Measurements from ENCODE around the gene CATSPER1.

The CATSPER1 gene

DNA sequence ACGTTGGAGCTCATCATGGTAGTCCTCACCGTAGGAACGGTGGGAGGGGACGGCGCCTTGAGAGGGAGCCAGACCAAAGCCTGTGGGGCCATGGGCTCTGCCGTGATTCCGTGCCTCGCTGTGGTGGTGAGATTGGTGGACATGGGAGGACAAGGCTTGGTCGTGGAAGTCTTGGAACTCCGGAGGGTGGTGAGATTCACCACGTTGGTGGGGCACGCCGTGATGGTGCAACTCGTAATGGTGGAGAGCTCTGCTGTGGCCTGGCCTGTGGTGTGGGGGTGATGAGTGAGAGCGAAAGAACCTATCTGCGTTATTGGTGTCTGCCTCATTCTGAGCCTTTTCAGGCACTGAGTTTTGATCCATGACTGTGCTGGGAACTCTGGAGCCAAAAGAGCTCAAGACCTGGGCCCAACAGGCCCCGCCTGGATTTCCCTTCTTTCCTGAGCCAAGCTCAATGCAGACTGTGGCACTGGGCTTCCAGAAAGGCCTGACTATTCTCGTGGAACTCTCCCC lies at the start of gene CATSPER1:
Gene CATSPER1, minus strand, starts transcription at position 463 of the 513 bp plus-strand sequence. Its CDS starts 100 bp downstream, at position 363.
- no peak for DNase-seq (ENCODE audit: low spot score)

- no peak for DNase-seq (ENCODE audit: low spot score)
These were observed 49.0 kb upstream of the CATSPER1 start for GRCh38 chr11:66075273-66075672.

DNA sequence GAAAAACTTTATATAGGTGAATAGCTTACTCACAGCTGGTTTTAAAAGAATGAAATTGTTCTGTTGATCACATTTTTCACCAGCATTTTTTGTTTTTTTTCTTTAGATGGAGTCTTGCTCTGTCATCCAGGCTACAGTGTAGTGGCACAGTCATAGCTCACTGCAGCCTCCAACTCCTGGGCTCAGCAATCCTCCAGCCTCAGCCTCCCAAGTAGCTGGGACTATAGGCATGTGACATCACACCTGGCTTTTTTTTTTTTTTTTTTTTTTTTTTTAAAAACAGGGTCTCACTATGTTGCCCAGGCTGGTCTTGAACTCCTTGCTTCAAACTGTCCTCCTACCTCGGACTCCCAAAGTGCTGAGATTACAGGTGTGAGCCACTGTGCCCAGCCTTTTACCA lies 47.4 kb upstream of the CATSPER1 start:
- DNase-seq (ENCODE audit: low spot score): no peak

DNA sequence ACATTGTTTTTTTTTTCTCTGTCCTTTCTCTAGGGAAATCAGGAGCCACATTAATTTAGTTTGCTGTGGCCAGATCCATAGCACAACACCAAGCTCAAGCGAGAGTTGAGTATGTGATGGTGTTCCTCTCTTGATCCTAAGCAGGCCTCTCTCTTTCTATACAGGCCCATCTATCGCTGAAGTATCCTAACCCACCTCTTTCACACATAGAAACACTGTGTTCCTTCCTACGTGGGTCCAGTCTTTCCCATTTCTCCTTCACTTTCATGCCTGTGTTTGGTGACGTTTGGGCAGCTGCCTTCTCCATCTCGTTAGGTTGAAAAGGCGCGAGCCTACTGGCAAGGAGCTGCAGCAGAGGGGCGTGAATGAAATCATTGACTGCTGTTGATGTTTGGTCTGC lies 46.2 kb upstream of the CATSPER1 start:
- no peak for DNase-seq (ENCODE audit: low spot score)

- DNase-seq (ENCODE audit: low spot score): no peak
These were observed 45.8 kb upstream of the CATSPER1 start for GRCh38 chr11:66072081-66072480.

- peak; percentile 37 for DNase-seq (ENCODE audit: low spot score)
These were observed 45.1 kb upstream of the CATSPER1 start for GRCh38 chr11:66071381-66071801.

GRCh38 chr11:66070604-66071380 lies 44.5 kb upstream of the CATSPER1 start:
- no peak for DNase-seq (ENCODE audit: low spot score)

DNA sequence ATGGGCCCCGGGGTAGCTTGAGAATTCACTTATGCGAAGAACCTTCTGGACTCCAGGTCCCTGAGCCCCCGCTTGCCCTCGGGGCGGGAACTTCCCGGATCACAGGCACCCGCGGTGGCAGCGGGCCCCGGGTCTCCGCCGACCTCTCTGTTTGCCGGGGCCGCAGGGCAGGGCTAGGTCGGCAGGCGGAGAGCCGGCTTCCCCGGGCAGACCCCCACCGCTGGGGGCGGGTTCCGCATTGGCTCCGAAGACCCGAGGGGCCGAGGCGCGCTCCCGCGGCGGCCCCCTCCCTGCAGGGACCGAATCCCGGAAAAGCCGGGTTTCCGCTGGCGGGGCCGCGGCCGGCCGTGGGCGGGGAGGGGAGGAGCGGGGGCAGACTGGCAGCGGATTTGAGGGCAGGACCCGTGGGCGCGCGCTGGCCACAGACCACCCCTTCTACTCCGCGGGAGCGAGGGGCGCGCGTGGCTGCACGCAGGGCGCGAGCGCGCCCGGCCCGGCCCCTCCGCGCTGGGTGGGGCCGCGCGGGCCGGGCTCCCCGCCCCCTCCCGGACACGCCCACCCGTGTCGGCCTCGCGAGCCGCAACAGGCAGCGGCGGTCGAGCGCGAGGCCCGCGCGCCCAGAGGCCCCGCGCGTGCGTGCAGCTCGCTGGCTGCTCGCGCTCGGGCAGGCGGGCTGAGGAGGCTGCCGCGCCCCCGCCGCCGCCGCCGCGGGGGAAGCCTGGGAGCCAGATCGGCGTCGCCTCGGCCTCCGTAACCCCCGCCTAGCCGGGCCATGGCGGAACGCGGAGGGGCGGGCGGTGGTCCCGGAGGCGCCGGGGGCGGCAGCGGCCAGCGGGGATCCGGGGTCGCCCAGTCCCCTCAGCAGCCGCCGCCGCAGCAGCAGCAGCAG lies 43.7 kb upstream of the CATSPER1 start, which contains the start of gene PACS1:
Gene PACS1, plus strand, starts transcription at position 558 of the 889 bp plus-strand sequence. Its CDS starts 215 bp downstream, at position 773.
- peak; percentile 80 for DNase-seq (ENCODE audit: low spot score)

- DNase-seq (ENCODE audit: low spot score): peak; percentile 29
These were observed 42.8 kb upstream of the CATSPER1 start for GRCh38 chr11:66068923-66069714.

- peak; percentile 70 for DNase-seq (ENCODE audit: low spot score)
These were observed 42.0 kb upstream of the CATSPER1 start for GRCh38 chr11:66068154-66068821.

GRCh38 chr11:66067640-66068039 lies 41.4 kb upstream of the CATSPER1 start:
- DNase-seq (ENCODE audit: low spot score): no peak

GRCh38 chr11:66066751-66067150 lies 40.5 kb upstream of the CATSPER1 start:
- DNase-seq (ENCODE audit: low spot score): no peak

DNA sequence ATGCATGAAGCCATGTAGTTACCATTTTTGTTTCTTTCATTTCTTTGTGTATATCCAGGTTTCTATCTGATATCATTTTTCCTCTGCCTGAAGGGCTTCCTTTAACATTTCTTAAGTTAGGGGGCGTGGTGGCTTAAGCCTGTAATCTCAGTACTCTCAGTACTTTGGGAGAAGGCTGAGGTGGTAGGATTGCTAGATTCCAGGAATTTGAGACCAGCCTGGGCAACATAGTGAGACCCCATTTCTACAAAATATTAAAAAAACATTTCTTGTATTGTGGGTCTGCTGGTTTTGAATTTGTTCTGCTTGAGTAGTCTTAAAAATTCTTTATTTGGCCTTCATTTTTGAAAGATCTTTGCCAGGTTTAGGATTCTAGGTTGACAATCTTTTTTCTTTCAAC lies 38.3 kb upstream of the CATSPER1 start:
- no peak for DNase-seq (ENCODE audit: low spot score)

GRCh38 chr11:66063900-66064299 lies 37.6 kb upstream of the CATSPER1 start:
- DNase-seq (ENCODE audit: low spot score): no peak

DNA sequence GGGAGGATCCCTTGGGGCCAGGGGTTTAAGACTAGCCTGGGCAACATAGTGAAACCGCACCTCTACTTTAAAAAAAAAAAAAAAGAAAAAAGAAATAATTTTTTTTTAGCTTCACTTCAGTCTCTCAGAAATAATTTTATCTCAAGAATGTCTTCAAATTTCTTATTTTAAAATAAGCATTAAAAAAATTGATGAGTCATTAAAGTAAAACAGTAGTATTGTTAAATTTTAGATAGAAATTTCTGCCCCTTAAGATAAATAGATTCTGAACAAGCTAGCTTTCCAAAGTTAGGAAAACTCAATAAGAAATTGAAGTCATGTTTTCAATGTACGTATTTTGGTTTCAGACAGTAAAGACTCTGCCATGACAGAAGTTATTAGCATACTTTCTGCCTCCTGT lies 36.1 kb upstream of the CATSPER1 start:
- no peak for DNase-seq (ENCODE audit: low spot score)

DNA sequence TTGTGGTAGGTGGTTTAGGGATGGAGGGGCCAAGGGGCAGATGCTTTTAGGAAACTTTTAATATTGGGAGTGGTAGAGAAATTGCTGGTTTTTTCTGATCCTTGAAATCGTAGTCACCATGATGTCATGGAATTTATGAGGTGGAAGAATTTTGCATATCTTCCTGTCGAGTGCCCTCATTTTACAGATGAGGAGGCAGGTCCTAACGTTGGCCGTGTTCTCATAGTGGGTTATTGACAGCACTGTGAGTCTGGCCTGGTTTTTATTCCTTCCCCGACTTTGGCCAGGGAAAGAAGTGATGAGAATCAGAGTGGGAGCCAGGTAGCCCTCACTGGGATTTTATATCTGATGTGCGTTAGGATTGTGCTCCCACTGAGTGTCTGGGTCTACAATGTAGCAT lies 35.0 kb upstream of the CATSPER1 start:
- no peak for DNase-seq (ENCODE audit: low spot score)

- no peak for DNase-seq (ENCODE audit: low spot score)
These were observed 33.8 kb upstream of the CATSPER1 start for GRCh38 chr11:66059966-66060680.

GRCh38 chr11:66056501-66056900 lies 30.2 kb upstream of the CATSPER1 start:
- DNase-seq (ENCODE audit: low spot score): no peak

DNA sequence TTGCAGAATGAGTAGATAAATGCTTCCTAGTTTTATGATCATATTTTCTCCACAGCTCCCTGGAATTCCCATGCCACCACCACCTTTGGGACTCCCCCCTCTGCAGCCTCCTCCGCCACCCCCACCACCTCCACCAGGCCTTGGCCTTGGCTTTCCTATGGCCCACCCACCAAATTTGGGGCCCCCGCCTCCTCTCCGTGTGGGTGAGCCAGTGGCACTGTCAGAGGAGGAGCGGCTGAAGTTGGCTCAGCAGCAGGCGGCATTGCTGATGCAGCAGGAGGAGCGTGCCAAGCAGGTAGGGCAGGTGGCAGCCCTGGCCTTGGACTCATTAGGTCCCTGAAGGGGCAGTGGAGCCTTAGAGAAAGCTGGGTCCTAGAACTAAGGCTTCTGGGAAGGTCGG lies 28.7 kb upstream of the CATSPER1 start:
- no peak for DNase-seq (ENCODE audit: low spot score)

GRCh38 chr11:66052664-66052982 lies 26.3 kb upstream of the CATSPER1 start:
- no peak for DNase-seq (ENCODE audit: low spot score)
